CD4-positive, alpha-beta memory T cell (primary cell): ENCODE measurements around the gene PRPF31. TPM values are rescaled to one million over a fixed set of nuclear protein-coding genes. Genes with fewer than 3 reads are reported as not detected.

Experiments used
- CTCF ChIA-PET: fragments of 350-600 bp; sonication (Branson Sonifier 250); formaldehyde crosslinking; loops from one replicate; lab custom pipeline; 2021; ENCODE audit warnings: inconsistent platforms; ENCODE audit not compliant: partially characterized antibody; lab: Charles Lee
- POLR2A ChIA-PET: fragments of 350-600 bp; sonication (Branson Sonifier 250); formaldehyde crosslinking; loops from one replicate; lab custom pipeline; 2021; ENCODE audit not compliant: partially characterized antibody; lab: Charles Lee
- DNase-seq, 5 donors: peaks; one replicate each; pipeline versions ENCODE4 v3.0.0 to v3.0.0-alpha.2; 2020 to 2022; ENCODE audit warnings: mixed read lengths in 1 of 5
- H3K27ac ChIP-seq: one replicate; pipeline ENCODE4 v1.7.0; 2013; ENCODE audit warnings: low read depth, low read length
- H3K27me3 ChIP-seq: 2 replicates; pipeline ENCODE4 v1.7.0; 2013; ENCODE audit warnings: mild to moderate bottlenecking, low read length, moderate library complexity; ENCODE audit not compliant: insufficient read depth
- H3K36me3 ChIP-seq: 2 replicates; pipeline ENCODE4 v1.7.0; 2013; ENCODE audit warnings: mild to moderate bottlenecking, low read length, moderate library complexity; ENCODE audit not compliant: insufficient read depth
- H3K4me1 ChIP-seq: 2 replicates; pipeline ENCODE4 v1.7.0; 2013; ENCODE audit warnings: mild to moderate bottlenecking, low read length, moderate library complexity; ENCODE audit not compliant: insufficient read depth
- H3K4me3 ChIP-seq, 2 donors: one replicate each; pipeline ENCODE4 v1.7.0; 2013; ENCODE audit warnings: low read length in 2 of 2, mild to moderate bottlenecking in 1 of 2
- H3K9me3 ChIP-seq, 2 donors: one replicate each; pipeline ENCODE4 v1.7.0; 2013; ENCODE audit warnings: low read length in 2 of 2, control low read depth in 1 of 2; ENCODE audit not compliant: control insufficient read depth in 1 of 2
- H3K27ac Mint-ChIP-seq, 7 donors: one replicate each; pipeline ENCODE4 v1.8.0; 2020 to 2021; ENCODE audit warnings: mixed read lengths in 7 of 7, mild to moderate bottlenecking in 6 of 7, inconsistent platforms in 3 of 7, moderate library complexity in 3 of 7
- H3K27me3 Mint-ChIP-seq, 2 donors: one replicate each; pipeline ENCODE4 v1.8.0; 2020 to 2021; ENCODE audit warnings: mixed read lengths in 2 of 2
- H3K36me3 Mint-ChIP-seq, 2 donors: one replicate each; pipeline ENCODE4 v1.8.0; 2020 to 2021; ENCODE audit warnings: mixed read lengths in 2 of 2, inconsistent platforms in 1 of 2, mild to moderate bottlenecking in 1 of 2
- H3K4me1 Mint-ChIP-seq, 4 donors: one replicate each; pipeline ENCODE4 v1.8.0; 2020 to 2021; ENCODE audit warnings: mixed read lengths in 4 of 4, mild to moderate bottlenecking in 1 of 4
- H3K4me3 Mint-ChIP-seq, 8 donors: one replicate each; pipeline ENCODE4 v1.8.0; 2020 to 2021; ENCODE audit warnings: mixed read lengths in 8 of 8, mild to moderate bottlenecking in 7 of 8, moderate library complexity in 6 of 8, inconsistent platforms in 3 of 8
- H3K9me3 Mint-ChIP-seq, 8 donors: one replicate each; pipeline ENCODE4 v1.8.0; 2020 to 2021; ENCODE audit warnings: mixed read lengths in 8 of 8, mild to moderate bottlenecking in 5 of 8, inconsistent platforms in 3 of 8, moderate library complexity in 1 of 8
- intact Hi-C: fragments of 100-400 bp; cut with micrococcal nuclease; formaldehyde crosslinking; loops from one replicate; pipeline ENCODE4 v1.15.1; 2023
- polyA plus RNA-seq, 2 donors: library from polyadenylated mRNA; unstranded; fragments of 300-500 nt; fragmentation: Illumina TruSeq; gene quantifications; one replicate each; pipeline ENCODE4 v1.2.3, GENCODE V29; 2021
- total RNA-seq, 2 experiments: library from RNA; stranded (reverse); gene quantifications; one replicate each; pipeline ENCODE4 v1.2.3, GENCODE V29; 2021

Gene PRPF31
- total and polyA plus RNA-seq, 4 experiments from 2014 or later = 73.0 to 80.0 (median 78.3) TPM

DNA sequence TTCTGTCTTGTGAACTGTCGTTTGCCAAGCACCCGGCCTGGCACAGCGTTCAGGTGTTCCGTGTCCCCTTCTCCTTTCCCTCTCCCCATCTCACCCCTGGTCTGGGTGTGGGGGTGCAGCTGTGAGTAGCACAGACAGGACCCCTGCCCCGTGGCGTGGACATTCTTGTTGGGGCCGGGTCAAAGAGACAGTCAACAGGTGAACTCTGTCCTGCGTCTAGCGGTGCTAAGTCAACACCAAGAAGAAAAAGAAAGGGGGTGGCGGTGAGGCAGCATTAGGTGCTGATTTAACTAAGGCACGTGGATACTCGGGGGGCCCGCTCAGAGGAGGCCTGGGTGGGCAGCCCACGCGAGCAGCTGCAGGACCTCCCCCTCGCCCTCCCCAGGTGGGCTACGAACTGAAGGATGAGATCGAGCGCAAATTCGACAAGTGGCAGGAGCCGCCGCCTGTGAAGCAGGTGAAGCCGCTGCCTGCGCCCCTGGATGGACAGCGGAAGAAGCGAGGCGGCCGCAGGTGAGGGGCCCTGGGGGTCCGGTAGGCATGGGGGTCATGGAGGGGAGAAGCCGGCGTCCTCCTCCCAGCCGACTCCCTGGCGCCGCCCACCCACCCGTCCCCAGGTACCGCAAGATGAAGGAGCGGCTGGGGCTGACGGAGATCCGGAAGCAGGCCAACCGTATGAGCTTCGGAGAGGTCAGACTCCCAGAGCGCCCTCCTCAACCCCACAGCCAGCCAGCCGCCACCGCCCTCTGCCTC is 12.3 kb downstream of the PRPF31 start:
- ChIA-PET CTCF (no interaction called here), POLR2A (interaction anchor here (1.5 to 2.2 kb wide), 2 partner anchors 9 to 12 kb away, joined by 3 to 6 read pairs; partner anchors contain the start of genes CNOT3, PRPF31 and TFPT)
- H3K36me3 Mint-ChIP-seq = peaks cover 21 to 51% of the 10 kb centered on the region in 2 donors
- H3K9me3 ChIP-seq = no peaks in the 10 kb centered on the region
- H3K36me3 ChIP-seq = peaks cover 51% of the 10 kb centered on the region
- H3K27me3 ChIP-seq = no peaks in the 10 kb centered on the region
- H3K9me3 Mint-ChIP-seq = peaks cover 0 to 2% (median 0%) of the 10 kb centered on the region in 8 donors
- H3K4me1 Mint-ChIP-seq = no peaks in the 10 kb centered on the region
- no peak overlapping the region for H3K4me3 ChIP-seq
- no peaks in the 10 kb centered on the region for H3K4me1 ChIP-seq
- H3K27ac ChIP-seq = no peak overlapping the region
- no peak overlapping the region for H3K27ac Mint-ChIP-seq
- H3K27me3 Mint-ChIP-seq = no peaks in the 10 kb centered on the region
- DNase-seq = no peak
- no peak overlapping the region for H3K4me3 Mint-ChIP-seq
- intact Hi-C loops = no loop called here

DNA sequence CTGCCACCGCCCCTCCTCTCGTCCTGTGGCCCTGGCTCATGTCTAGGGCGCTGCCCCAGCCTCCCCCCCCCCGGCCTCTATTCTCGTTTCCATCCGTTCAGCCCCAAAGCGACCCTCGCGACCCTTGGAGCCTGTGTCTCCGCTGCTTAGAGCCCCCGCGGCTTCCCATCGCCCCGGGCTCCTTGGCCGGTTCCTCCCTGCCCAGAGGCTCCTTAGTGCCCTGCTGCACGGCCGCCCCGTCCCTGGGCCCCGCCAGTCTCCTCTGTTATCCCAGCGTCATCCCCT is 12.8 kb downstream of the PRPF31 start:
- DNase-seq = no peak
- H3K9me3 Mint-ChIP-seq = peaks cover 0 to 2% (median 0%) of the 10 kb centered on the region in 8 donors
- H3K36me3 Mint-ChIP-seq = peaks cover 18 to 47% of the 10 kb centered on the region in 2 donors
- peaks cover 46% of the 10 kb centered on the region for H3K36me3 ChIP-seq
- H3K9me3 ChIP-seq = no peaks in the 10 kb centered on the region
- no peaks in the 10 kb centered on the region for H3K27me3 Mint-ChIP-seq
- H3K27ac Mint-ChIP-seq = no peak overlapping the region
- POLR2A ChIA-PET = interaction anchor here (1.5 to 2.2 kb wide), 2 partner anchors 8 to 13 kb away, joined by 3 to 6 read pairs; partner anchors contain the start of genes CNOT3, PRPF31 and TFPT
- no peaks in the 10 kb centered on the region for H3K4me1 Mint-ChIP-seq
- no peaks in the 10 kb centered on the region for H3K27me3 ChIP-seq
- H3K27ac ChIP-seq = no peak overlapping the region
- intact Hi-C loops = no loop called here
- H3K4me1 ChIP-seq = no peaks in the 10 kb centered on the region
- H3K4me3 Mint-ChIP-seq = no peak overlapping the region
- no peak overlapping the region for H3K4me3 ChIP-seq
- CTCF ChIA-PET = no interaction called here

DNA sequence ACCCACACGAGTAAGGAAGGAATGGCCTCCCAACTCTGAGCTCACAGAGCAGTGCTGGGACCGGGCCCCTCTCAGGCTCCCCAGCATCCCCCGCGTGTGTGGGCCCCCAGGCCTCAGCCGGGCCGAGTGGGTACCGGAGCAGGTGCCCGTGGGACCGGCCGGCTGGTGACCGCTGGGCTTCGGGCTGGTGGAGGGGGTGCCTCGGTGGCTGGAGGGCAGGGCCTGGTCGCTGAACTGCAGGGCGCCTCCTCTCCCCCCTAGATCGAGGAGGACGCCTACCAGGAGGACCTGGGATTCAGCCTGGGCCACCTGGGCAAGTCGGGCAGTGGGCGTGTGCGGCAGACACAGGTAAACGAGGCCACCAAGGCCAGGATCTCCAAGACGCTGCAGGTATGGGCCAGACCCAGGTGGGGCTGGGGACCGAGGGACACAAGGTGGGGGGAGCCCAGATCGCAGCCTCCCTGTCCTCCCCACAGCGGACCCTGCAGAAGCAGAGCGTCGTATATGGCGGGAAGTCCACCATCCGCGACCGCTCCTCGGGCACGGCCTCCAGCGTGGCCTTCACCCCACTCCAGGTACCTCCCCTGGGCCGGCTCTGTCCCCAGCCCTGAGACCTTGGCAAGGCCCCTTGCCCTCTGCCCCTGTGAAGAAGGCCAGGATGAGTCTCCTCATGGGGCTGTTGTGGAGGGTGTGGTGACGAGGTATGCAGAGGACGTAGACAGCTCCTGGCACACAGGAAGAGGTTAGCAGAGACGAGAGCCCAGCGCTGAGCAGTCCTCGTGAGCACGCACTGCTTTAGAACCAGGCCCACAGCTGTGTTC is 13.5 kb downstream of the PRPF31 start:
- H3K4me3 Mint-ChIP-seq = no peak overlapping the region
- CTCF ChIA-PET = no interaction called here
- H3K36me3 ChIP-seq = peaks cover 40% of the 10 kb centered on the region

DNA sequence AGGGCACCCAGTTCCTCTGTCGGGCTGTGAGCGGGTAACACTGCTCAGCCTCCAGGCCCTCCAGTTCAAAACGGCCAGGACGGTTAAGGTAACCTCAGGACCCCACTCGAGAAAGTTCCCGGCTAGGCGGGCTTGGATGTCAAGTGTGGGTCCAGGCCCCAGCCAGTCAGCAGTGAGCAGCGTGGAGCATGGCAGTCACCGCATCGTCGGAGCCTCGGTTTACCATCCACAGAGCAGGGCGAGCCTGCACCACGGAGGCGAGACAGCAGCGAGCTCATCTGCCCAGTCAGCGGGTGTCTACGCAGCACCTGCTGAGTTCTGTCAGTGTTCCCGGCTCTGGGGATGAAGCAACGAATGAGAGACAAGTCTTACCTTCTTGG is 14.1 kb downstream of the PRPF31 start:
- no peaks in the 10 kb centered on the region for H3K4me1 ChIP-seq
- H3K27ac ChIP-seq = no peak overlapping the region
- Mint-ChIP-seq H3K4me1 (peaks cover 0 to 6% (median 5%) of the 10 kb centered on the region in 4 donors), H3K4me3 (no peak overlapping the region), H3K27me3 (no peaks in the 10 kb centered on the region), H3K36me3 (peaks cover 14 to 40% of the 10 kb centered on the region in 2 donors), H3K27ac (no peak overlapping the region), H3K9me3 (peaks cover 0 to 2% (median 0%) of the 10 kb centered on the region in 8 donors)
- H3K27me3 ChIP-seq = no peaks in the 10 kb centered on the region
- POLR2A ChIA-PET = interaction anchor here (1.0 kb wide), 1 partner anchor 15 kb away, joined by 3 read pairs; the partner anchor contains the start of genes PRPF31 and TFPT
- no peak overlapping the region for H3K4me3 ChIP-seq
- peaks cover 35% of the 10 kb centered on the region for H3K36me3 ChIP-seq
- DNase-seq = peak in 1 of 5 donors; percentile 7
- CTCF ChIA-PET = no interaction called here
- no peaks in the 10 kb centered on the region for H3K9me3 ChIP-seq
- intact Hi-C loops = no loop called here

More for the DNA sequence above, 13.5 kb downstream of the PRPF31 start:
- intact Hi-C loops = no loop called here
- no peak overlapping the region for H3K4me3 ChIP-seq
- no peaks in the 10 kb centered on the region for H3K27me3 ChIP-seq
- no peaks in the 10 kb centered on the region for H3K9me3 ChIP-seq
- peaks cover 0 to 2% (median 0%) of the 10 kb centered on the region in 8 donors for H3K9me3 Mint-ChIP-seq
- H3K27ac ChIP-seq = no peak overlapping the region
- DNase-seq = no peak
- peaks cover 17 to 43% of the 10 kb centered on the region in 2 donors for H3K36me3 Mint-ChIP-seq
- H3K4me1 Mint-ChIP-seq = no peaks in the 10 kb centered on the region
- H3K4me1 ChIP-seq = no peaks in the 10 kb centered on the region
- H3K27me3 Mint-ChIP-seq = no peaks in the 10 kb centered on the region
- H3K27ac Mint-ChIP-seq = no peak overlapping the region
- POLR2A ChIA-PET = interaction anchor here (1.0 kb wide), 1 partner anchor 14 kb away, joined by 3 read pairs; the partner anchor contains the start of genes PRPF31 and TFPT

DNA sequence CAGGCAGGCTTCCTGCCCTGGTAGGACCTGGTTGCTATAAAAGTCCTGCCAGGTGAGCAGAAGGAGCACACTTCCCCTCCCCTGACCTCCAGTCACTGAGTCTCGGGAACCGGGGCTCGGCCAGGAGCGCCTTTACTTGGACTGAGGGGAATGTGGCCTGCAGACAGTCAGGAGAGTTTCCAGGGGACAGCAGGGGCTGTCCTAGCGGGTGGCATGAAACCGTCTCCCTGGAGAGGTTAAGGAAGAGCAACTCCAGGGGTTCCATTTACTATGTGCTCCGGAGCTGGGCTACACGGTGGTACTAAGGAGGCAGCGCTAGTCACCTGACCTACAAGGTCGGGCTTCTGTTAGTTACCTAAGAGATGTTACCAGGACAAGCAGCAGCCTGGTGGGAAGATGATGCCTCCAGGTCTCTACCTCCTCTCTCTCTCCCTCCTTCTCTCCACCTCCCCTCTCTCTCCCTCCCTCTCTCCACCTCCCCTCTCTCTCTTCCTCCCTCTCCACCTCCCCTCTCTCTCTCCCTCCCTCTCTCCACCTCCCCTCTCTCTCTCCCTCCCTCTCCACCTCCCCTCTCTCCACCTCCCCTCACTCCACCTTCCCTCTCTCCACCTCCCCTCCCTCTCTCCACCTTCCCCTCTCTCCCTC is 17.9 kb downstream of the PRPF31 start:
- no peaks in the 10 kb centered on the region for H3K27me3 ChIP-seq
- ChIA-PET POLR2A (no interaction called here), CTCF (no interaction called here)
- no peak overlapping the region for H3K4me3 ChIP-seq
- H3K9me3 Mint-ChIP-seq = peaks cover 0 to 2% (median 0%) of the 10 kb centered on the region in 8 donors
- intact Hi-C loops = no loop called here
- peaks cover 10% of the 10 kb centered on the region for H3K36me3 ChIP-seq
- peak overlapping the region in 1 of 7 donors; percentile 24 for H3K27ac Mint-ChIP-seq
- H3K4me1 Mint-ChIP-seq = peaks cover 8 to 25% (median 16%) of the 10 kb centered on the region in 4 donors
- no peaks in the 10 kb centered on the region for H3K9me3 ChIP-seq
- no peak overlapping the region for H3K4me3 Mint-ChIP-seq
- no peak overlapping the region for H3K27ac ChIP-seq
- H3K27me3 Mint-ChIP-seq = no peaks in the 10 kb centered on the region
- DNase-seq = peak in 2 of 5 donors; percentile 50 to 54
- peaks cover 11% of the 10 kb centered on the region for H3K4me1 ChIP-seq
- peaks cover 0 to 21% of the 10 kb centered on the region in 2 donors for H3K36me3 Mint-ChIP-seq

DNA sequence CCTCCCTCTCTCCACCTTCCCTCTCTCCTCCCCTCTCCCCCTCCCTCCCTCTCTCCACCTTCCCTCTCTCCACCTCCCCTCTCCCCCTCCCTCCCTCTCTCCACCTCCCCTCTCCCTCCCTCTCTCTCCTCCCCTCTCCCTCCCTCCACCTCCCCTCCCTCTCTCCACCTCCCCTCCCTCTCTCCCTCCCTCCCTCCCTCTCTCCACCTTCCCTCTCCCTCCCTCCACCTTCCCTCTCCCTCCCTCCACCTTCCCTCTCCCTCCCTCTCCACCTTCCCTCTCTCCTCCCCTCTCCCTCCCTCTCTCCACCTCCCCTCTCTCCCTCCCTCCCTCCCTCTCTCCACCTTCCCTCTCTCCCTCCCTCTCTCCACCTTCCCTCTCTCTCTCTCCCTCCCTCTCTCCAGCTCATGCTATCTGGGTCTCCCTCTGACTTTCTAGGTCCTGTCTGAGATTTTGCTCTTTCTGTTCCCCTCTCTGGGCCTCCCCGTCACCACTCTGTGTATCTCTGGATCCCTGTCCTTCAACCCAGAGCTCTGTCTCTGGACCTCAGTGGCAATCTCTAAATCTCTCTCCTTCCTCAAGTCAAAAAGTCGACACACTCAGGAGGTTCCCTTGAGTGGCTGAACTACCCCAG is 18.5 kb downstream of the PRPF31 start:
- Histone ChIP-seq H3K9me3 (no peaks in the 10 kb centered on the region), H3K27me3 (no peaks in the 10 kb centered on the region), H3K4me3 (no peak overlapping the region), H3K36me3 (peaks cover 7% of the 10 kb centered on the region), H3K27ac (no peak overlapping the region), H3K4me1 (peaks cover 18% of the 10 kb centered on the region)
- Mint-ChIP-seq H3K36me3 (peaks cover 0 to 22% of the 10 kb centered on the region in 2 donors), H3K4me3 (peak overlapping the region in 1 of 8 donors; percentile 41), H3K27me3 (no peaks in the 10 kb centered on the region), H3K9me3 (peaks cover 0 to 2% (median 0%) of the 10 kb centered on the region in 8 donors), H3K27ac (peak overlapping the region in 4 of 7 donors; percentile 36 to 86 (median 55)), H3K4me1 (peaks cover 13 to 32% (median 21%) of the 10 kb centered on the region in 4 donors)
- ChIA-PET POLR2A (no interaction called here), CTCF (no interaction called here)
- peak in 1 of 5 donors; percentile 3 for DNase-seq
- intact Hi-C loops = no loop called here
